Measurements from ENCODE around the gene KCNQ1.

KCNQ1 gene

GRCh38 chr11:2644844-2645778 is 200.3 kb downstream of the KCNQ1 start:
- no peak for DNase-seq (ENCODE audit: low read depth in 2 of 3, low spot score in 1 of 3)

GRCh38 chr11:2645779-2646118 is 200.9 kb downstream of the KCNQ1 start:
- DNase-seq (ENCODE audit: low read depth in 2 of 3, low spot score in 1 of 3): no peak

GRCh38 chr11:2647167-2647566 is 202.4 kb downstream of the KCNQ1 start:
- DNase-seq (ENCODE audit: low read depth in 2 of 3, low spot score in 1 of 3): no peak

- no peak for DNase-seq (ENCODE audit: low read depth in 2 of 3, low spot score in 1 of 3)
Measured at GRCh38 chr11:2647953-2648352, 203.1 kb downstream of the KCNQ1 start.

- DNase-seq (ENCODE audit: low read depth in 2 of 3, low spot score in 1 of 3): no peak
Measured at GRCh38 chr11:2649400-2649799, 204.6 kb downstream of the KCNQ1 start.

- no peak for DNase-seq (ENCODE audit: low read depth in 2 of 3, low spot score in 1 of 3)
Measured at GRCh38 chr11:2649848-2650247, 205.0 kb downstream of the KCNQ1 start.

- no peak for DNase-seq (ENCODE audit: low read depth in 2 of 3, low spot score in 1 of 3)
Measured at GRCh38 chr11:2650343-2650867, 205.6 kb downstream of the KCNQ1 start.

GRCh38 chr11:2651054-2651617 is 206.3 kb downstream of the KCNQ1 start:
- no peak for DNase-seq (ENCODE audit: low read depth in 2 of 3, low spot score in 1 of 3)

- DNase-seq (ENCODE audit: low read depth in 2 of 3, low spot score in 1 of 3): no peak
Measured at GRCh38 chr11:2651826-2652271, 207.0 kb downstream of the KCNQ1 start.

GRCh38 chr11:2652333-2653197 is 207.8 kb downstream of the KCNQ1 start:
- DNase-seq (ENCODE audit: low read depth in 2 of 3, low spot score in 1 of 3): no peak

- DNase-seq (ENCODE audit: low read depth in 2 of 3, low spot score in 1 of 3): no peak
Measured at GRCh38 chr11:2653198-2653551, 208.4 kb downstream of the KCNQ1 start.

GRCh38 chr11:2653930-2654739 is 209.3 kb downstream of the KCNQ1 start:
- DNase-seq (ENCODE audit: low read depth in 2 of 3, low spot score in 1 of 3): no peak

- no peak for DNase-seq (ENCODE audit: low read depth in 2 of 3, low spot score in 1 of 3)
Measured at GRCh38 chr11:2655016-2655719, 210.4 kb downstream of the KCNQ1 start.

- DNase-seq (ENCODE audit: low read depth in 2 of 3, low spot score in 1 of 3): no peak
Measured at GRCh38 chr11:2655834-2656622, 211.2 kb downstream of the KCNQ1 start.

GRCh38 chr11:2656859-2657258 is 212.1 kb downstream of the KCNQ1 start:
- DNase-seq (ENCODE audit: low read depth in 2 of 3, low spot score in 1 of 3): no peak

- DNase-seq (ENCODE audit: low read depth in 2 of 3, low spot score in 1 of 3): no peak
Measured at GRCh38 chr11:2657697-2658284, 213.0 kb downstream of the KCNQ1 start.

- no peak for DNase-seq (ENCODE audit: low read depth in 2 of 3, low spot score in 1 of 3)
Measured at GRCh38 chr11:2660357-2660939, 215.6 kb downstream of the KCNQ1 start.

- no peak for DNase-seq (ENCODE audit: low read depth in 2 of 3, low spot score in 1 of 3)
Measured at GRCh38 chr11:2661173-2662023, 216.6 kb downstream of the KCNQ1 start.
